Gastrocnemius medialis (tissue), 4 donors: ENCODE data around the gene CMAS. TPM values are rescaled to one million over a fixed set of nuclear protein-coding genes. Genes with fewer than 3 reads are reported as not detected.

Source experiments
- ATAC-seq, 2 donors: fragments of 150-250 bp; one replicate each; pipeline ENCODE4 v1.9.1; 2016
- DNase-seq, 2 donors: peaks; one replicate each; pipeline ENCODE4 v3.0.0-alpha.2; 2019
- H3K27ac ChIP-seq, 4 donors: fragments of 200-600 bp; sonication (generic); 1 replicate in 1 of 4; 2 replicates in 3 of 4; pipeline ENCODE4 v1.5.1; 2016 to 2018; ENCODE audit warnings: mild to moderate bottlenecking in 2 of 4, moderate library complexity in 1 of 4
- H3K27me3 ChIP-seq, 3 donors: fragments of 200-600 bp; sonication (generic) in 2 of 3; 1 replicate in 1 of 3; 2 replicates in 2 of 3; pipeline versions ENCODE4 v1.5.1 to v1.6.0; 2016 to 2019; ENCODE audit warnings: mild to moderate bottlenecking in 1 of 3, moderate library complexity in 1 of 3
- H3K36me3 ChIP-seq, 2 donors: fragments of 200-600 bp; sonication (generic) in 1 of 2; one replicate each; pipeline ENCODE4 v1.5.1; 2017 to 2018
- H3K4me1 ChIP-seq, 2 donors: fragments of 200-600 bp; sonication (generic) in 1 of 2; one replicate each; pipeline ENCODE4 v1.5.1; 2016 to 2017; ENCODE audit warnings: mild to moderate bottlenecking in 2 of 2
- H3K4me3 ChIP-seq, 4 donors: fragments of 200-600 bp; sonication (generic) in 3 of 4; 1 replicate in 1 of 4; 2 replicates in 3 of 4; pipeline ENCODE4 v1.5.1; 2016 to 2019; ENCODE audit warnings: mild to moderate bottlenecking in 2 of 4
- H3K9me3 ChIP-seq, 3 donors: fragments of 200-600 bp; sonication (generic) in 2 of 3; 1 replicate in 1 of 3; 2 replicates in 2 of 3; pipeline ENCODE4 v1.5.1; 2016 to 2019
- POLR2A ChIP-seq, 2 donors: fragments of 450-650 bp; IDR thresholded peaks; one replicate each; pipeline ENCODE4 v1.6.1; 2017; ENCODE audit warnings: antibody characterized with exemption in 2 of 2, mild to moderate bottlenecking in 2 of 2, moderate library complexity in 2 of 2
- in situ Hi-C, 4 donors: fragments of 200-750 bp; cut with MboI; loops; one replicate each; pipeline versions ENCODE4 v1.15.0 to v1.8.0; 2017; ENCODE audit warnings: low sequenced_read_pairs in 4 of 4
- intact Hi-C: fragments of 100-400 bp; cut with DNase I; formaldehyde crosslinking; loops from one replicate; pipeline ENCODE4 v1.15.1; 2023; ENCODE audit warnings: low total_unique reads
- total RNA-seq, 4 donors: library from RNA; depleted of rRNA; stranded (reverse); fragments of >200 nt; gene quantifications; one replicate each; pipeline versions ENCODE4 v1.1.0 to v1.2.3, GENCODE V29; 2016
- TF ChIP-seq, protein P1 (sequence below), 5 experiments: fragments of 450-650 bp in 3 of 5; fragments of 200-600 bp in 2 of 5; sonication (generic) in 2 of 5; IDR thresholded peaks in 4 of 5; conservative IDR thresholded peaks in 1 of 5; 1 replicate in 4 of 5; 2 replicates in 1 of 5; pipeline ENCODE4 v1.5.1; 2016 to 2019; ENCODE audit warnings: antibody characterized with exemption in 5 of 5, mild to moderate bottlenecking in 3 of 5, moderate library complexity in 3 of 5

CMAS gene
- total RNA-seq, 4 donors from 2014 or later, result 28.2 to 33.4 (median 29.8) TPM

DNA sequence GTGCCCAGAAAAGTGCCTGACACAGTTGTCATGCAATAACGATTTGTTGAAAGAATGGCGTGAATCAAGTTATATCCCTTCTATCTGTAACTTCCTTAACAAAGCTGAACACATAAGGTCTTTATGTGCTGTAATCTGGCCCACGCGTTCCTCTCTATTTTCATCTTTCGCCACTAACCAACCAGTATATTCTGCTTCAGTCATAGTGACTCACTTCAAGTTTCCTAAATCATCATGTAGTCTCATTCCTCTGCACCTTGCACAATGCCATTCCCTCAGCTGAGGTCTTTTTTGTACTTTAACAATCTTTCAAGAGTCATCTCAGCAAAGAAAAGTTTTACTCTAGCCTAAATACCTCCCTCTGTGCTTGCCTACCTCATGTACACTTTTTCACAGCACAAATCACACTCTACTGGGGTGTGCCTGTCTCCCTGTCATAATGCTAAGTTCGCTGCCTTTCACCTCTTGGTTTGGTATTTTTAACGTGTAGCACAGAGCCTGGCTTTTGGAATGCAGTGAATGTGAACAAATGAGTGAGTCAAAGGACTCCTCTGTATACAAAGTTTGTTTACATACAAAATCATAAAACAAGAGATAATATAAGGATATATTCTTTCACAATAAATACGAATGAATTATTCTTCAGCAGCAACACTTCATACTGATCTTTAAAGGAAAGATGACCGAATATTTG is 2.9 kb upstream of the CMAS start:
- in situ Hi-C loops (no loop called here), intact Hi-C loops (loop anchor here (10.0 kb wide), 1 partner anchor 502 kb away; the partner anchor contains the start of gene C2CD5)
- peaks cover 2 to 13% of the 10 kb centered on the region in 2 donors for H3K4me1 ChIP-seq
- H3K4me3 ChIP-seq, result no peak overlapping the region
- ATAC-seq (no peak), DNase-seq (no peak)
- no peaks in the 10 kb centered on the region for H3K27me3 ChIP-seq
- no peaks in the 10 kb centered on the region for H3K36me3 ChIP-seq
- H3K9me3 ChIP-seq, result no peaks in the 10 kb centered on the region
- no peak overlapping the region for H3K27ac ChIP-seq
- TF ChIP-seq, protein P1, sequence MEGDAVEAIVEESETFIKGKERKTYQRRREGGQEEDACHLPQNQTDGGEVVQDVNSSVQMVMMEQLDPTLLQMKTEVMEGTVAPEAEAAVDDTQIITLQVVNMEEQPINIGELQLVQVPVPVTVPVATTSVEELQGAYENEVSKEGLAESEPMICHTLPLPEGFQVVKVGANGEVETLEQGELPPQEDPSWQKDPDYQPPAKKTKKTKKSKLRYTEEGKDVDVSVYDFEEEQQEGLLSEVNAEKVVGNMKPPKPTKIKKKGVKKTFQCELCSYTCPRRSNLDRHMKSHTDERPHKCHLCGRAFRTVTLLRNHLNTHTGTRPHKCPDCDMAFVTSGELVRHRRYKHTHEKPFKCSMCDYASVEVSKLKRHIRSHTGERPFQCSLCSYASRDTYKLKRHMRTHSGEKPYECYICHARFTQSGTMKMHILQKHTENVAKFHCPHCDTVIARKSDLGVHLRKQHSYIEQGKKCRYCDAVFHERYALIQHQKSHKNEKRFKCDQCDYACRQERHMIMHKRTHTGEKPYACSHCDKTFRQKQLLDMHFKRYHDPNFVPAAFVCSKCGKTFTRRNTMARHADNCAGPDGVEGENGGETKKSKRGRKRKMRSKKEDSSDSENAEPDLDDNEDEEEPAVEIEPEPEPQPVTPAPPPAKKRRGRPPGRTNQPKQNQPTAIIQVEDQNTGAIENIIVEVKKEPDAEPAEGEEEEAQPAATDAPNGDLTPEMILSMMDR (IDR thresholded peaks at IDR 0.05 in 4 of 5, conservative IDR thresholded peaks at IDR 0.05 in 1 of 5), result no peak
- TF ChIP-seq POLR2A (IDR thresholded peaks at IDR 0.05), result no peak

DNA sequence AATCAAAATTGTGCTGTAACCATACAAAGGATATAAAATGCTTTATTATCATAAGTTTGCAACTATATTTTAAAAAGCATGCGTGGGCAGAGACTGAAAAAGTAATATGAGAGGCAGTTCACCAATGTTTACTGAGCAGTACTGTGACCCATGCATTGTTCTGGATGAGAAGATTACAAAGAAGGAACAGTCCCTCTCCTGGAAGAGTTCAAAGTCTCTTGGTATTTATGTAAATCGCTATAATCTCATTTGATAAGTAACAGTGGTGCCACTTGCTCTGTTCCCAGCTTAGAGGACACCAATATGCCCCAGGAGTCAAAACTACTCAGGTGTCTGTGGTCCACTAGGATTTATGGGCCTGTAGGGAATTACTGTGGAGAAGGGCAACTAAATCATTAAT is 2.1 kb upstream of the CMAS start:
- Histone ChIP-seq H3K27ac (no peak overlapping the region), H3K9me3 (no peaks in the 10 kb centered on the region), H3K4me1 (peaks cover 2 to 17% of the 10 kb centered on the region in 2 donors), H3K36me3 (peaks cover 0 to under 1% of the 10 kb centered on the region in 2 donors), H3K4me3 (no peak overlapping the region), H3K27me3 (no peaks in the 10 kb centered on the region)
- TF ChIP-seq, protein P1 (IDR thresholded peaks at IDR 0.05 in 4 of 5, conservative IDR thresholded peaks at IDR 0.05 in 1 of 5), result no peak
- TF ChIP-seq POLR2A (IDR thresholded peaks at IDR 0.05), result no peak
- ATAC-seq, result no peak
- intact Hi-C loops, result loop anchor here (10.0 kb wide), 1 partner anchor 501 kb away; the partner anchor contains the start of gene C2CD5
- no peak for DNase-seq
- in situ Hi-C loops, result no loop called here

DNA sequence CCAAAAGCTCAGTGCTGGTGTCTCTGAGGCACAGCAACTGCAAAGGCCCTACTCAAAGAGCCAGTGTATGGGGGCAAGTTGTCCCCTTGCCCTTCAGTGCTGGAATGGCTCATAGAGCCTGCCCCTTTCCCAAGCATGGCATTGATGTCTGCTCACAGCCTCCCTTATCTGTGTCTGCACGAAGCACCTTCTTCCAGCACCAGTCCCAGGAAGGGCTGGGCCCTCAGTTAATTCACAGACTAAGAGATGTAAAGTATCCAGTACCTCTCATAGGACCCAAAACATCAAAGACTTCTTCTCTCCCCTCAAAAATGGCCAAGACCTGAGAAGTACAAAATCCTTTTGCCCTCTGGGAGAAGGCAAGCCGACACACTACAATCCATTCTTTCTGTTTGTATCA is 1.6 kb upstream of the CMAS start:
- Histone ChIP-seq H3K4me3 (no peak overlapping the region), H3K27ac (no peak overlapping the region), H3K36me3 (peaks cover 0 to 4% of the 10 kb centered on the region in 2 donors), H3K9me3 (no peaks in the 10 kb centered on the region), H3K27me3 (no peaks in the 10 kb centered on the region), H3K4me1 (peaks cover 2 to 17% of the 10 kb centered on the region in 2 donors)
- in situ Hi-C loops, result no loop called here
- ATAC-seq (no peak), DNase-seq (no peak)
- no peak for TF ChIP-seq POLR2A (IDR thresholded peaks at IDR 0.05)
- TF ChIP-seq, protein P1 (IDR thresholded peaks at IDR 0.05 in 4 of 5, conservative IDR thresholded peaks at IDR 0.05 in 1 of 5), result no peak
- intact Hi-C loops, result loop anchor here (10.0 kb wide), 1 partner anchor 500 kb away; the partner anchor contains the start of gene C2CD5

DNA sequence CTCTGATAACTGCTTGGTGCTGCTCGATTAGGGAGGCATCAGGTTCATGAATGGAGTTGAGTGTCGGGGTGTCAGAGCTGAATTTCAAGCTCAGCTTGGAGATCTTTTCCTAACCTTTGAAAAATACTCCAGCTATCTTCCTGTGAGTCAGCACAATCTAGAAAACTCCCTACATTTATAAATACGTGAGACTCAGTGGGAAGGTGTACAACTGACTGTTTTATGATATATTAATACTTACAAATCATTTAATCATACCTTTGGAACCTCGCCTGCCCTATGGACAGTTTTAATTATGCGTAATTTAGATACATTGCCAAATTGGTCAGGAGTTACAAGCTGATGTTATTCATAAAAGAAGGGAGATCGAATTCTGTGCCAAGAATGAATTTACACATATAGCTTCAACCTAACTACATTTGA is 961 bp downstream of the CMAS start:
- Histone ChIP-seq H3K4me3 (peak overlapping the region; percentile 94 to 100 (median 97)), H3K27ac (peak overlapping the region; percentile 93 to 97 (median 94)), H3K27me3 (no peaks in the 10 kb centered on the region), H3K9me3 (no peaks in the 10 kb centered on the region), H3K4me1 (peaks cover 2 to 17% of the 10 kb centered on the region in 2 donors), H3K36me3 (peaks cover 0 to 4% of the 10 kb centered on the region in 2 donors)
- DNase-seq (no peak), ATAC-seq (peak; percentile 11 to 23)
- intact Hi-C loops, result loop anchor here (2.0 to 10.0 kb wide), 2 partner anchors 498 to 546 kb away; partner anchors contain the start of genes C2CD5, GOLT1B and RECQL
- no peak for TF ChIP-seq POLR2A (IDR thresholded peaks at IDR 0.05)
- TF ChIP-seq, protein P1 (IDR thresholded peaks at IDR 0.05 in 4 of 5, conservative IDR thresholded peaks at IDR 0.05 in 1 of 5), result no peak
- in situ Hi-C loops, result no loop called here
